DND-41 (cell line): ENCODE measurements around the gene RGS7.
"Not testable (repeated sequence)": the region's sequence is repeated elsewhere in the genome, so short reads cannot be mapped to it uniquely, and the experiment has no call there.

Experiments
- ATAC-seq: fragments of 200-7000 bp; cut with Tn5 transposase; 3 replicates; pipeline ENCODE4 v1.9.1; 2021; ENCODE audit warnings: low read depth; ENCODE audit not compliant: insufficient read depth
- DNase-seq: peaks from one replicate; pipeline ENCODE4 v3.0.0-alpha.2; 2020
- H2AFZ ChIP-seq: 2 replicates; pipeline ENCODE4 v1.6.0; 2012; ENCODE audit warnings: low read depth, low read length
- H3K27ac ChIP-seq: 2 replicates; pipeline ENCODE4 v1.5.1; 2012; ENCODE audit warnings: low read length, inconsistent platforms
- H3K27me3 ChIP-seq: fragments of 200-600 bp; sonication (generic); 2 replicates; pipeline ENCODE4 v1.6.0; 2012; ENCODE audit warnings: low read length, mild to moderate bottlenecking, inconsistent platforms; ENCODE audit not compliant: insufficient read depth, poor library complexity
- H3K36me3 ChIP-seq: 2 replicates; pipeline ENCODE4 v1.5.1; 2012; ENCODE audit warnings: low read length, inconsistent platforms; ENCODE audit not compliant: insufficient read depth
- H3K4me1 ChIP-seq: 2 replicates; pipeline ENCODE4 v1.5.1; 2012; ENCODE audit warnings: mild to moderate bottlenecking, low read length; ENCODE audit not compliant: insufficient read depth
- H3K4me2 ChIP-seq: 2 replicates; pipeline ENCODE4 v1.6.0; 2012; ENCODE audit warnings: mild to moderate bottlenecking, moderate library complexity, low read length, inconsistent platforms; ENCODE audit not compliant: insufficient read depth
- H3K4me3 ChIP-seq, 2 experiments: fragments of 200-600 bp in 1 of 2; shearing (Covaris generic) in 1 of 2; 2 replicates each; pipeline ENCODE4 v1.5.1; 2012 to 2016; ENCODE audit warnings: inconsistent platforms in 2 of 2, low read length in 2 of 2, mild to moderate bottlenecking in 2 of 2, low read depth in 1 of 2, moderate library complexity in 1 of 2
- H3K79me2 ChIP-seq: 2 replicates; pipeline ENCODE4 v1.6.0; 2012; ENCODE audit warnings: low read length, inconsistent platforms; ENCODE audit not compliant: insufficient read depth
- H3K9ac ChIP-seq: 2 replicates; pipeline ENCODE4 v1.6.0; 2012; ENCODE audit warnings: low read depth, mild to moderate bottlenecking, inconsistent platforms, low read length, moderate library complexity
- H3K9me3 ChIP-seq: 2 replicates; pipeline ENCODE4 v1.5.1; 2012; ENCODE audit warnings: low read length, moderate library complexity, mild to moderate bottlenecking, inconsistent platforms; ENCODE audit not compliant: insufficient read depth, severe bottlenecking
- H4K20me1 ChIP-seq: 2 replicates; pipeline ENCODE4 v1.6.0; 2012; ENCODE audit warnings: low read length; ENCODE audit not compliant: insufficient read depth
- CTCF ChIP-seq: IDR thresholded peaks from 2 replicates; pipeline ENCODE4 v1.5.1; 2012; ENCODE audit warnings: borderline replicate concordance, low read length, moderate library complexity, mild to moderate bottlenecking; ENCODE audit not compliant: poor library complexity, severe bottlenecking; ENCODE audit errors: extremely low read depth
- EZH2 ChIP-seq: IDR thresholded peaks from 3 replicates; pipeline ENCODE4 v1.6.1; 2012; ENCODE audit warnings: borderline replicate concordance, low read depth, mild to moderate bottlenecking, moderate library complexity, low read length, inconsistent platforms; ENCODE audit not compliant: severe bottlenecking

RGS7 gene

GRCh38 chr1:241224189-241224588 is 132.8 kb downstream of the RGS7 start:
- not testable (repeated sequence) for H3K27me3 ChIP-seq, DNase-seq, H3K4me2 ChIP-seq, H4K20me1 ChIP-seq, H3K79me2 ChIP-seq, H3K9me3 ChIP-seq, H2AFZ ChIP-seq, H3K4me1 ChIP-seq, H3K36me3 ChIP-seq, ATAC-seq, H3K9ac ChIP-seq, H3K4me3 ChIP-seq, H3K27ac ChIP-seq

DNA sequence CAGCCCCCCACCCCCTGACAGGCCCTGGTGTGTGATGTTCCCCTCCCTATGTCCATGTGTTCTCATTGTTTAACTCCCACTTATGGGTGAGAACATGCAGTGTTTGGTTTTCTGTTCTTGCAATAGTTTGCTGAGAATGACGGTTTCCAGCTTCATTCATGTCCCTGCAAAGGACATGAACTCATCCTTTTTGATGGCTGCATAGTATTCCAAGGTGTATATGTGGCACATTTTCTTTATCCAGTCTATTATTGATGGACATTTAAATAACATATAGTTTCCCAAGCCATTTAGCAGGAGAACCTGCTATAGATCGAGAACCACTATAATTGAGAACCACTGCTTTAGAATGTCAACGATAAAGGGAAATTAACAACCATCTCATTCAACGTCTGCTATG is 134.2 kb downstream of the RGS7 start:
- H3K27ac ChIP-seq, ATAC-seq, H3K79me2 ChIP-seq, DNase-seq, H3K9ac ChIP-seq, H2AFZ ChIP-seq, H3K4me1 ChIP-seq, H3K36me3 ChIP-seq, H4K20me1 ChIP-seq, H3K9me3 ChIP-seq, H3K27me3 ChIP-seq, H3K4me2 ChIP-seq, H3K4me3 ChIP-seq: not testable (repeated sequence)

- TF ChIP-seq CTCF (no peak), EZH2 (no peak)
- H2AFZ ChIP-seq, result no peak overlapping the region
- H3K9ac ChIP-seq, result no peak overlapping the region
- no peaks in the 10 kb centered on the region for H3K9me3 ChIP-seq
- H4K20me1 ChIP-seq, result no peaks in the 10 kb centered on the region
- ATAC-seq, result no peak
- no peak overlapping the region for H3K27ac ChIP-seq
- DNase-seq, result no peak
- no peak overlapping the region for H3K4me2 ChIP-seq
- H3K4me3 ChIP-seq, result no peak overlapping the region
- no peaks in the 10 kb centered on the region for H3K27me3 ChIP-seq
- H3K4me1 ChIP-seq, result no peaks in the 10 kb centered on the region
- no peaks in the 10 kb centered on the region for H3K36me3 ChIP-seq
- no peaks in the 10 kb centered on the region for H3K79me2 ChIP-seq
Observed at GRCh38 chr1:241221319-241221718, 135.7 kb downstream of the RGS7 start.

DNA sequence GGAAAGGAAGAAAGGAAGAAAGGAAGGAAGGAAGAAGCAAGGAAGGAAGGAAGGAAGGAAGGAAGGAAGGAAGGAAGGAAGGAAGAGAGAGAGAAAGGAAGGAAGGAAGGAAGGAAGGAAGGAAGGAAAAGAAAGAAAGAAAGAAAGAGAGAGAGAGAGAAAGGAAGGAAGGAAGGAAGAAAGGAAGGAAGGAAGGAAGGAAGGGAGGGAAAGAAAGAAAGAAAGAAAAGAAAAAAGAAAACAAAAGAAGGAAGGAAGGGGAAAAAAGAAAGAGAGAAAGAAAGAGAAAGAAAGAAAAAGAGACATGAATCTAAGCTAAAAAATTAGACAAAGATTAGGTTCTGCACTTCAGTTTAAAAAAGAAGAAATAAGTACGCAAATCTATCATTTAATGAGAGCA is 136.1 kb downstream of the RGS7 start:
- H3K27ac ChIP-seq, H3K27me3 ChIP-seq, H3K36me3 ChIP-seq, ATAC-seq, H4K20me1 ChIP-seq, H3K4me3 ChIP-seq, H3K4me2 ChIP-seq, H3K79me2 ChIP-seq, DNase-seq, H3K4me1 ChIP-seq, H2AFZ ChIP-seq, H3K9me3 ChIP-seq, H3K9ac ChIP-seq: not testable (repeated sequence)

DNA sequence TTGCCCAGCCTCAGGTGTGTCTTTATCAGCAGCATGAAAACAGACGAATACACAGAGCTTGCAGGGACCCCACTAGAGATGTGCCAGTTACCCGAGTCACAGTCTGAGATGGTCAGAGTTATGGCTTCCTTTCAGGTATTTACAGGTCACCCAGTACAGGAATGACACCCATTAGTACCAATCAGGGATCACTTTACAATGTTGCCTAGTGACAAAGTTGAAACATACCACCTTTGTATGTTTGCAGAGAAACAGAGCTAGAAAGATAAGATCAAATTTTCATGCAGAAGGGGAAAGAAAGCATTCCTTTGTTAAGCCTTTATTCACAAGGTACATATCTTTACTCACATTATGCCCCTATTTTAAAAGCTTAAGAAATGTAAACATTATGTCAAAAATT is 137.6 kb downstream of the RGS7 start:
- ATAC-seq (no peak), DNase-seq (no peak)
- no peak overlapping the region for H3K27ac ChIP-seq
- TF ChIP-seq CTCF, result no peak
- H4K20me1 ChIP-seq, result no peaks in the 10 kb centered on the region
- H3K79me2 ChIP-seq, result no peaks in the 10 kb centered on the region
- no peak overlapping the region for H3K4me3 ChIP-seq
- H3K9ac ChIP-seq, result no peak overlapping the region
- no peaks in the 10 kb centered on the region for H3K9me3 ChIP-seq
- H3K27me3 ChIP-seq, result no peaks in the 10 kb centered on the region
- no peaks in the 10 kb centered on the region for H3K4me1 ChIP-seq
- no peak overlapping the region for H3K4me2 ChIP-seq
- no peaks in the 10 kb centered on the region for H3K36me3 ChIP-seq
- H2AFZ ChIP-seq, result no peak overlapping the region
